ENCODE measurements around the gene SHC4.
"Not testable (repeated sequence)": the region's sequence is repeated elsewhere in the genome, so short reads cannot be mapped to it uniquely, and the experiment has no call there.

SHC4 gene

DNA sequence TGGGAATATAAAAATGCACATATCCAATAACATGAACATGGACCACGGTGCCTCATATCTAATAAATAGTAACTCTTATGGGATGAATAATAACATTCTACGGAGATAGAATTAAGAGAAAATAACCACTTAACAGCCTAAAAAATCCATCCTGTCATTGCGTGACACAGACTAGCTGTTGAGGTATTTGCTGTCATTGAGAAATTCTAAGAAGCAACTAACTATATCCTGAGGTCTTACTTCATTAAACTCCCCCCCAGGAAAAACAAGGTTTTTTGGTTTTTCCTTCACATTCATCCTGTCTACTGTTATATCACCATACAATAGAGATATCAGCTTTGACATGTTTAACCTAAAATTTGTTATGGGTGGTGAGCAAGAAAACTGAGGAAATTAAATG, 167.2 kb downstream of the SHC4 start:
- DNase-seq (ENCODE audit: low spot score), result no peak

DNA sequence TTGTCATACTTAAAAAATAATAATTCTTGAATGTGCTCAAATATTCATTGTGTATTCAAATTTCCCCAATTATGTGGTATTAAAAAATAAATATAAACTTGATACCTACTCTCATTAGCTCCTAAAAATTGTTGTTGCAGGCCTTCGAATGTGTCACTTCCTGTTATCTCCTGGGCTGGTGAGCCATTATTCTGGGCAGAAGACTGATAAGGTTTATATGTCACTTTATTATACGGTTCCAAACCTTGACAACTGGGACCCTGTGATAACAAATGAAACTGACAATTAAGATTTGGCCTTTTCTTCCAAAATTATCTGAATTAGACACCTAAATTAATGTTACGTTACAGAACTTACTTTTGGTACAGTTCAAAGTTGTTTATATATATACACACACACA, 167.8 kb downstream of the SHC4 start:
- DNase-seq (ENCODE audit: low spot score), result no peak

DNA sequence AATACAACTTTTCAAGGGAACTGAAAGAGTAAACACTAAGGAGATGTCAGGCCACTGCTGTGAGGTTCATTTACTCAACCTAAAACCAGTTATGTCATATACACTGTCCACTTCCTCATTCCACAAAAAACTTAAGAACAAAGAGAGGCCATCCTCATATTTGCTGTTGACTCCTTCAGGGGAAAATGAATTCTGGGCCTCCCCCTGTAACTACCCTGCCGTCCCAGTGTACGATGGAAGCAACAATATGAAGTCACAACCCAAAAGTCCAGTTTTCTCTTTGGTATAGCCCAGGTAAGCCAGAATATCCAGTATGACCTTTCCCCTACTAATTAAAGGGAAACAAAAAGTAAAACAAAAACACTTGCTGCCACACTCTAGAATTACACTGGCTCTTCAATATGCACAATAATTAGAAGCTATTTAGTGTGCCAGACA, 169.0 kb downstream of the SHC4 start:
- no peak for DNase-seq (ENCODE audit: low spot score)

DNA sequence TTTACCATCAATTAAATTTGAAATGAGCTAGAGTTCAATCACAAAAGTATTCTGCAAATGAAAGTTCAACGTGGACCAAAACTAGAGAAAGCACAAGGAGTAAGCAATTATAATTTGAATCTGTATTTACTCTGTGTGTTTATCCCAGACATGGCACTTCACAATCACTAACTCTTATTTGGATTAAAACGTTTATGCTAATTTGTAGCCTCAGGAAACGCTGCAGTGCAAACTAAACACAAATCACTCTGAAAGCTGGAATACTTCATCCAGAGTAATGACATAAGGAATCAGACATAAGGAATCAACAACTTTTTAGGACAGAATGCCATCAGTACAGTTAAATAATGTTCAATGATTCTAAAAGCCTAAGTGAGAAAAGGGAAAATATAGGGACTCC, 171.3 kb downstream of the SHC4 start:
- DNase-seq (ENCODE audit: low spot score), result no peak

DNA sequence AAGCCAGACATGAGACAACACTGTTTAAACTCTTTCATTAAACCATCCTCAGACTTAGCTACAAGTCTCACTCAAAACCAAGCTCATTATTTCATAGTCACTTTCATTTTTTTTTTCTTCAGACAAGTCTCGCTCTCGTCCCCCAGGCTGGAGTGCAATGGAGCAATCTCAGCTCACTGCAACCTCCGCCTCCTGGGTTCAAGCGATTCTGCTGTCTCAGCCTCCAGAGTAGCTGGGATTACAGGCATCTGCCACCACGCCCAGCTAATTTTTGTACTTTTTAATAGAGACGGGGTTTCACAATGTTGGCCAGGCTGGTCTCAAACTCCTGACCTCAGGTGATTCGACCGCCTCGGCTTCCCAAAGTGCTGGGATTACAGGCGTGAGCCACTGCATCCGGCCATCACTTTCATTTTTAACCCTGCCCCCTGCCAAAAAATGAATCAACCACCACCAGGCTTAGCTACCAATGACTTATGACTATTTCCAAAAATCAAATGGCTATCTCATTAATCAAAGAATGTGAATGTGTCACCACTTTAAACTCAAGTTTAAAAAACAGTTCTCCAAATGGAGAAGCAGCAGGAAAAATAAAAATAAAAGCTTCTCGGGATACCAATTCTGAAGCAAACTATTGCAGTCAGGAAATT, 173.1 kb downstream of the SHC4 start:
- DNase-seq (ENCODE audit: low spot score), result not testable (repeated sequence)

DNA sequence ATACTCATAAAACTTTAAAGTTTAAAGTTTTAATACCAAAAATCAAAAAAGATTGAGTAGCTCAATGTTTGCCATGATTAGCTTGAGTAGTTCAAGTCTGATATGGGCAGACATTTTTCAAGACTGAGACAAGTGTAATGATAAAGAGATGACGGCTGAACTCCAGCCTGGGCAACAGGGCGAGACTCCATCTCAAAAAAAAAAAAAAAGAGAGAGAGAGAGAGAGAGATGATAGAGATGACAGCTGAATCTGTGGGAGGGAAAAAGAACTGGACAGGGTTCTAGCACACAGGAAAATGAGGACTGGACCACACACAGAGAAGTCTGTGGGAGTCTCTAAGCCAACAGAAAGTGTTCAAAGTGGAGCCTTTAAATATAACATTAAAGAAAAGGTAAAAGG, 178.0 kb downstream of the SHC4 start:
- no peak for DNase-seq (ENCODE audit: low spot score)

DNA sequence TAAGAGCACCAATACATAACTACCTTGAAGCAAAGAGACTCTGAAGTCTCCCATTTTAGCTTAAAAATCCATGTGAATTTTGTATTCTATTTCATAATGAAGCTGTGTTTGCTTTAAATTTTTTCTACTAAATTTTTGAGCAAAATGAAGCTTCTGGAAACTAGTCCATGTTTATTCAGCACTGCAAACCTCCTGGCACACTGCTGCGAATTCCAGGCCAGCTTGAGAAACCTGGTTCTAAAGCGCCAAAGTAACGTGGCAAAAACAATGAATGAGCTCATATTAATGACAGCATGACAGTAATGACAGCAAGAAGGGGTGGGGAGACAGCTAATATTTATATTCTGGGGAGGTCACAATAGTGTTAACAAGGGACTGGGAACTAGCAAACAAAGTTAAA, 178.5 kb downstream of the SHC4 start:
- no peak for DNase-seq (ENCODE audit: low spot score)

DNA sequence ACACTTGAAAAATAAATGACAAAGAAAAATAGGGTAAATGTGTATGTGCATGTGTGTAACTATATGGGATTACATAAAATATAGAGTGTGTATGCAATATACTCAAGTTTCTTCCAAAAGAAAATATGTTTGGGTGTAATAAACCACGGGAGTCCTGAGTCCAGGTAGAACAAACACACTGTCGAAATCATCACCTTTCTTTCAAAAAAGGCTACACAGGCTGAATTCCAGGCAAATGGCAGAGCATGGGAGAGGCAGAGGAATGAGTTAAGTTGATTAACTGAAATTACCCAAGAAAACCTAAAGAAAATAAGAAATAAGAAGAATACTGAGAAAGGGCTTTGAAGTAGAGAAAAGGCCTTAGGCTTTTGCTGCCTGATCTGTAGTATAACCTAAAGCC, 179.0 kb downstream of the SHC4 start:
- DNase-seq (ENCODE audit: low spot score), result no peak

DNA sequence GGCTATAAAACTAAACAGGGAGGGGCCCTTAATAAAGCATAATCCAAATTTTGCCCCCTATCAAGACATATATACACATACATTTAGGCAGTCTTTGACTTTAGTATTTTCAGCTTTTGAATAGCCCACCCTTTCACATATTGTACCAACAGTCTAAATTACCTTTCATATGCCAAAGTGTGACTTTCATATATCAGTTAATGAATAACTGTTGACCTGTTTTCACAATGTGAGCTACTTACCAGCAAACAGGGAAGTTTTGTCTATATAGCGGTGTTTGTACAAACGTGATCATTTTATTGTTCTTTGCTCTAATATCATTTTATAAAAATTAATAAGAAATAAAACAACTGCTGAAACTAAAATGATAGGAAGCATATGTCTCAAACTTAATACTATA, 180.8 kb downstream of the SHC4 start:
- DNase-seq (ENCODE audit: low spot score), result no peak

DNA sequence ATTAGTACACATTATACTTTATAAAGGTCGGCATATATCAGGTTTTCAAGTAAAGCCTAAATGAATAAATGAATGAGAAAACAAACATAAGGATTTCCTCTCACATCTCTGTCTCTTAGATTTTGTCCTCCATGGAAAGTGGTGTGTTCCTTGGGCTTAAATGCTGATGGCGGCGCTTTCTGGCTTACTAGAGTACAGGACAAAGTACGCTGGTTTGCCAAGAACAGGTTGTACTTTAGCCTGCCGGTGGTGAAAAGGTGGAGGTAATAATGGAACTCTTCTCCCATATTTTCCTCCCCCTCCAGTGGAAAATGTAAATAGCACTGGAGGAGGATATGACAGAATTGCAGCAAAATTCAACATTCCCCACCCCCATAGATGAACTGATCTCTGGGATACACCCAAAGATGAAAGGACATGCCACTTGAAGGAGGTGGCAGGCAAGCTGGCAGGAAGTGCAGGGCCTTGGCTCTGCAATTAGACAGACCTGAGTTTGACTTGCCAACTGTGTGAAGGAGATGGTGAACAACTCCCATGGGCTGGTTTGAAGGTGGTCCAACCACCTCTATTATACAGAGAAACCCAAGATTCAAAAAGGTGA, 182.1 kb downstream of the SHC4 start:
- no peak for DNase-seq (ENCODE audit: low spot score)

DNA sequence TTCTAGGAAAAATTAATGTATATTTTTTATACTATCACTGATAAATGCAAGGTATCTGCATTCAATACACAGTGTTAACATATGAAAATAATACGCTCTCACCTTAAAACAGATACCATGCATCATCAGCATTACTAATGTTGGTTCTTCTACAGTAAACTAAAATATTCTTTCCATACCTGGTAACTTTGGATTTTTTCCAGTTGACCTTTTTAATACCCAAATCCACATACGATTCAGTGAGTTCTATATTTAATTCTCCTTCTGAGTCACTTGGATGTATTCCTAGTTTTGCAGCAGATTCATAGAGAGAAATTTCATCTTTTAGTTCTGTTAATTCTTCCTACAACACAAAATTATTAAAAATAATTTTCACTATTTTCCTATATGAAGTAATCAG, 182.7 kb downstream of the SHC4 start:
- no peak for DNase-seq (ENCODE audit: low spot score)

DNA sequence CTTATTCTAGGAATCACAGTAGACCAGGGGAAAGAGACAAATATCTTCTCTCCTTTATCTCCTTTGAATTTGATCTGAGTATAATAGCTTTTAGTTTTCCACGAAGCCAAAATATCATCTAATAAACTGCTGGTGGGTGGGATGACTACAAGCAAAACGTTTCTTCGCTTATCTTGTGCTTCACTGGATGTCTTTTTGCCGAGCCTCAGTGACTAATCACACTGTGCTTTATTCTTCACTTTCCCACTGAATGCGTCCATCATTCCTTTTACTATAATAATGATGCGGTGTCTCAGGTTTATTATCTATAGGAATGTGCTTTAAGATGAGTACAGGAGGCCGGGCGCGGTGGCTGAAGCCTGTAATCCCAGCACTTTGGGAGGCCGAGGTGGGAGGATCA, 185.4 kb downstream of the SHC4 start:
- no peak for DNase-seq (ENCODE audit: low spot score)

DNA sequence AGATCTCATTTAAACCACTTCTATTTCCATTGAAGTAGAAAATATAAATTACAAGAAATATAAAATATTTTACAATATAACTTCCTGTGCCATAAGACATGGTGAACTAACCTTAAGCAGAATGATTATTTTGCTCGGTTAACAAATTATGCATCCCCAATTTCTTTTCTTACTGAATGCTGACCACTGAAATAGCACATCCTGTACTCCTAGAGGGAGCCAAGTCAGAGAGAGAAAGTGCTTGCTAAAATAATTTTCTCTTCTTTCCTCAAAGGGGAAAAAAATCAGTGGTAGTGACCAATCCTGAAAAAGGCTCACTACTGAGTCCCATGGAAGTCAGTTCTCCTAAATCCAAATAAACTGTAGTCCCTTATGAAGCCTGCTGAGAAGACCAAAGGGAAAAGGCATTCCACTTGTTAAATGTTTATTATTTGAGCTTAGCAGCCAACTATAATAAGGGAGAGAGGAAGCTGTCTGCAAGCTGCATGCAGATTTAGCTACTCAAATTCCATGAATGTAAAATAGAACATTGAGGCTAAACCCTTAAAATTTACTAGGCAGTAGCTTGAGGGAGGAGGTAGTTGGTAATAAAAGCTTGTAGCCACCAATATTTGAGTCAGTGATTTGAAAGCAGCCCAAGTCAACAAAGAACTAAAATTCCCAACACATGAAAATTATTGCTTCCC, 185.9 kb downstream of the SHC4 start:
- DNase-seq (ENCODE audit: low spot score), result no peak

DNA sequence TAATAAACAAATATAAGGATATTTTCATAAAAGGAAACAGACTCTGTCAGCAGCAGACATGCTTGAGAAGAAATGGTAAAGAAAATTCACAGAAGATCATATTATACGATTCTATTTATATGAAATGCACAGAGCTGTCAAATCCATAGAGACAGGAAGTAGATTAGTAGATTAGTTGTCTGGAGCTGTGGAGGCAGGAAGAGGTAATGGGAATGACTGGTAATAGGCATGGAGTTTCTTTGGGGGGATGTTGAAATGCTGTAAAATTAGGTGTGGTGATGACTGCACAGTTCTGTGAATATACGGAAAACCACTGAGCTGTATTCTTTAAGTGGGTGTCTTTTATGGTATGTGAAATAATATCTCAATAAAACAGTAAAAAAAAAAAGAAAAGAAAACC, 188.2 kb downstream of the SHC4 start:
- DNase-seq (ENCODE audit: low spot score), result no peak

DNA sequence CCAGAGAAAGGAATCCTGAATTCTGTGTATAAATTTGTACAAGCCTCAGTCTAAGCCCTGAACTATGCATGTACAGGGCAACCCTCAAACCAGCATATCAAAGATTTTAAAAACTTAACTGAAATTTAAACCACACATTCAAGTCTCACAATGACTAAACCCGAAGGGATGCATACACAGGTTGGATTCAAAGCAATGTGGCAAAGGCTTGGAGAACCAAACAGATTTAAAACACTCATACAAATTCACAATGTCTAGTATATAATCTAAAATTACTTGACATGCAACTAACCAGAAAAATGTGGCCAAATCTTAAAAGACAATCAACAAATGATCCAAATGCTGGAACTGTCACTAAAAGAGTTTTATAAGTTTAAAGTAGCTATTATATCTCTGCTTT, 189.2 kb downstream of the SHC4 start:
- DNase-seq (ENCODE audit: low spot score), result no peak

All from hepatic stellate cell (primary cell).